HepG2 (cell line): ENCODE results near the gene KRT7. TPM values are rescaled to one million over a fixed set of nuclear protein-coding genes. Genes with fewer than 3 reads are reported as not detected.

Source experiments
- ATAC-seq: fragments of 200-7000 bp; cut with Tn5 transposase; 3 replicates; pipeline ENCODE4 v1.9.1; 2020; ENCODE audit warnings: mild to moderate bottlenecking, moderate library complexity
- BruUV-seq: library from RNA; stranded (reverse); fragments of 400-500 nt; replicated peaks from 2 replicates; lab custom pipeline; 2021; lab: Mats Ljungman, UMichigan
- CTCF ChIA-PET: fragments of 300-600 bp; formaldehyde crosslinking; extraction: SDS; loops from one replicate; lab custom pipeline; 2021; ENCODE audit warnings: low total read pairs, inconsistent platforms, low intra/inter-chr PET ratio; lab: Yijun Ruan, JAX
- POLR2A ChIA-PET: fragments of 350-600 bp; sonication (Branson Sonifier 250); formaldehyde crosslinking; loops from one replicate; lab custom pipeline; 2020; ENCODE audit warnings: antibody characterized with exemption, inconsistent platforms; lab: Yijun Ruan, JAX
- DNase-seq: peaks from one replicate; pipeline ENCODE4 v3.0.0-alpha.2; 2015; ENCODE audit warnings: low spot score
- FAIRE-seq: peaks from 3 replicates; lab custom pipeline; 2011; peaks lifted over from hg19 to GRCh38; lab: Jason Lieb, UNC
- H2AFZ ChIP-seq: one replicate; pipeline ENCODE4 v1.6.1; 2011; ENCODE audit warnings: low read length, inconsistent platforms
- H3K27ac ChIP-seq: fragments of 300-600 bp; 3 replicates; pipeline ENCODE4 v1.8.0; 2011; ENCODE audit warnings: mixed run types, mild to moderate bottlenecking, mixed read lengths, low read length, inconsistent platforms; ENCODE audit not compliant: insufficient read depth; ENCODE audit errors: extremely low read length
- H3K27me3 ChIP-seq, 2 experiments: fragments of 200-600 bp in 1 of 2; 2 replicates in 1 of 2; 3 replicates in 1 of 2; pipeline versions ENCODE4 v1.6.0 to v1.8.0; 2011; ENCODE audit warnings: low read length in 2 of 2, mild to moderate bottlenecking in 2 of 2, moderate library complexity in 2 of 2, inconsistent platforms in 1 of 2; ENCODE audit not compliant: insufficient read depth in 2 of 2, control insufficient read depth in 1 of 2
- H3K36me3 ChIP-seq, 2 experiments: fragments of 200-600 bp in 1 of 2; replicated peaks in 1 of 2; 2 replicates in 1 of 2; 3 replicates in 1 of 2; pipeline versions ENCODE4 v1.5.1 to v1.8.0; 2011; ENCODE audit warnings: low read length in 2 of 2, inconsistent platforms in 1 of 2; ENCODE audit not compliant: insufficient read depth in 2 of 2, control insufficient read depth in 1 of 2
- H3K4me1 ChIP-seq: 2 replicates; pipeline ENCODE4 v1.5.1; 2012; ENCODE audit warnings: low read length, inconsistent platforms; ENCODE audit not compliant: insufficient read depth
- H3K4me2 ChIP-seq: 2 replicates; pipeline ENCODE4 v1.6.0; 2011; ENCODE audit warnings: low read depth, low read length, inconsistent platforms
- H3K4me3 ChIP-seq, 3 experiments: fragments of 200-600 bp in 1 of 3; sonication (generic), shearing (Covaris generic) in 1 of 3; replicated peaks in 1 of 3; 2 replicates each; pipeline ENCODE4 v1.5.1; 2011 to 2016; ENCODE audit warnings: low read length in 3 of 3, inconsistent platforms in 2 of 3, low read depth in 2 of 3, mild to moderate bottlenecking in 2 of 3, control low read depth in 1 of 3, mixed read lengths in 1 of 3; ENCODE audit not compliant: insufficient read depth in 1 of 3
- H3K79me2 ChIP-seq: one replicate; pipeline ENCODE4 v1.6.1; 2011; ENCODE audit warnings: low read length, inconsistent platforms; ENCODE audit not compliant: insufficient read depth
- H3K9ac ChIP-seq: 2 replicates; pipeline ENCODE4 v1.6.0; 2011; ENCODE audit warnings: mild to moderate bottlenecking, low read depth, low read length, inconsistent platforms; ENCODE audit not compliant: insufficient read depth
- H3K9me3 ChIP-seq: 2 replicates; pipeline ENCODE4 v1.5.1; 2012; ENCODE audit warnings: mild to moderate bottlenecking, low read length
- H4K20me1 ChIP-seq: 2 replicates; pipeline ENCODE4 v1.6.0; 2011; ENCODE audit warnings: inconsistent platforms, mild to moderate bottlenecking, low read length, moderate library complexity; ENCODE audit not compliant: insufficient read depth
- AKAP8 ChIP-seq: sonication (generic); formaldehyde crosslinking; IDR thresholded peaks from 2 replicates; pipeline ENCODE4 v1.5.1; 2020; ENCODE audit warnings: mild to moderate bottlenecking, missing genetic modification reagents
- GATAD1 ChIP-seq: IDR thresholded peaks from 2 replicates; pipeline ENCODE4 v1.6.1; 2016; ENCODE audit warnings: missing genetic modification reagents, missing compliant biosample characterization
- HNRNPK ChIP-seq: fragments of 200-400 bp; formaldehyde crosslinking; IDR thresholded peaks from 2 replicates; pipeline ENCODE4 v1.6.1; 2018; ENCODE audit warnings: low read length, low read depth, moderate library complexity, mild to moderate bottlenecking; ENCODE audit not compliant: poor library complexity, severe bottlenecking
- MIER3 ChIP-seq: IDR thresholded peaks from 2 replicates; pipeline ENCODE4 v1.6.1; 2016; ENCODE audit warnings: missing compliant biosample characterization, borderline replicate concordance
- ZNF597 ChIP-seq: sonication (generic); formaldehyde crosslinking; IDR thresholded peaks from 2 replicates; pipeline ENCODE4 v1.5.0; 2020; ENCODE audit warnings: missing genetic modification reagents
- ZNF646 ChIP-seq: sonication (generic); formaldehyde crosslinking; IDR thresholded peaks from 2 replicates; pipeline ENCODE4 v1.9.0; 2021; ENCODE audit warnings: mild to moderate bottlenecking, missing genetic modification reagents
- ZNF776 ChIP-seq: sonication (generic); formaldehyde crosslinking; IDR thresholded peaks from 2 replicates; pipeline ENCODE4 v1.4.0; 2020; ENCODE audit warnings: mild to moderate bottlenecking, missing genetic modification reagents
- WGBS: methylation state at CpG from one replicate; pipeline ENCODE4 v1.1.6; 2017; ENCODE audit warnings: low lambda C conversion rate; 5-methylcytosine and 5-hydroxymethylcytosine counted together
- in situ Hi-C: cut with HindIII; loops from 2 replicates; pipeline ENCODE4 v1.10.0; 2017; ENCODE audit warnings: low pct_unique_long_range_greater_than_20kb; ENCODE audit not compliant: extremely low pct_ligation_motif_present
- intact Hi-C: fragments of 100-400 bp; cut with micrococcal nuclease; formaldehyde crosslinking; loops from one replicate; pipeline ENCODE4 v1.10.0; 2022; ENCODE audit not compliant: unreplicated experiment
- polyA plus RNA-seq, 8 experiments: library from polyadenylated mRNA; depleted of rRNA in 3 of 8; stranded (reverse) in 7 of 8; unstranded in 1 of 8; fragments of >200 nt; fragmentation: Illumina TruSeq in 4 of 8; extraction: Trizol in 4 of 8; gene quantifications; 2 replicates each; pipeline versions ENCODE4 v1.2.1 to v1.2.3, GENCODE V29; 2011 to 2016; ENCODE audit warnings: low read depth in 4 of 8, missing spikeins in 1 of 8, mixed read lengths in 1 of 8; ENCODE audit not compliant: insufficient read depth in 1 of 8
- total RNA-seq, 5 experiments: library from RNA; depleted of rRNA; stranded (reverse); fragments of >200 nt; fragmentation: Illumina TruSeq; extraction: Trizol; gene quantifications; 2 replicates each; pipeline ENCODE4 v1.2.3, GENCODE V29; 2016; ENCODE audit warnings: low read depth in 1 of 5
- TF ChIP-seq, protein P1 (sequence below): conservative IDR thresholded peaks from 2 replicates; pipeline ENCODE4 v1.6.1; 2018; ENCODE audit warnings: missing genetic modification reagents
- TF ChIP-seq, protein P2 (sequence below): sonication (generic); formaldehyde crosslinking; IDR thresholded peaks from 2 replicates; pipeline ENCODE4 v1.4.0; 2020; ENCODE audit warnings: missing genetic modification reagents

The KRT7 gene
- total and polyA plus RNA-seq, 2 of the 13 experiments (the other 11 are each of a cell fraction or from before 2014, with no cell fraction given), result 0.83 TPM; not detected in 1

DNA sequence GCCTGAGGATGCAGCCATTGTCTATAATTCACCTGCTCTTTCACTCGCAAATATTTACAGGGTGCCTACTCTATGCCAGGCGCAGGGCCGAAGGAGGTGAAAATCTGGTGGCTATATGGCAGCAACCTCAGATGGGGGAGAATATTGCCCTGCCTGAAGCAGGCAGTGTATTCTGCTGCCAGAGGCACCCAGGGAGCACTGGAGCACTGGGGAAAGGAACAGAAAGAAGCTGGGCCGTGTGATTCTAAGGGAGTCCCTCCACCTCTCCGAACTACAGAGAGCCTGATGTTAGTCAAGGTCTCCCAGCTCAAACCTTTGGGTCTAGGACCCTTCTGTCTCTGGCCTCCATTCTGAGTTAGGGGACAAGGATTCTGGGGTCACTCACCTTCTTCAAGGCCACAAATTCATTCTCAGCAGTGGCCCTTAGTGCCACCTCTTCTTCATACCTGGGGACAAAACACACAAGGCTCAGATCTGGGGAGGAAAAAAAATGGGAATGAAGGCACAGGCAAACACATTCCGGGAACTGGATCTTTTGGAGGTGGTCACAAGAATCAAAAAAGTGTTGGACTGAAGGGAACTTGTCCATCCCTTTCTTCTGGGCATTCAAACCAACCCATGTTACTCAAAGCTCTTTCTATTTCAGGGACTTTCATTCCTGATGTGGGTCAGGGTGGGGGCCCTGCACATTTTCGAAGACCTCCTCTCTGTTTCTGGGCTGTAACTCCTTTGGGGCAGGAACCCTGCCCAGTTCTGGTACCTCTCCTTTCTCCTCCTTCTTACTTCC is 22.1 kb downstream of the KRT7 start (continued):
- TF ChIP-seq, protein P1, sequence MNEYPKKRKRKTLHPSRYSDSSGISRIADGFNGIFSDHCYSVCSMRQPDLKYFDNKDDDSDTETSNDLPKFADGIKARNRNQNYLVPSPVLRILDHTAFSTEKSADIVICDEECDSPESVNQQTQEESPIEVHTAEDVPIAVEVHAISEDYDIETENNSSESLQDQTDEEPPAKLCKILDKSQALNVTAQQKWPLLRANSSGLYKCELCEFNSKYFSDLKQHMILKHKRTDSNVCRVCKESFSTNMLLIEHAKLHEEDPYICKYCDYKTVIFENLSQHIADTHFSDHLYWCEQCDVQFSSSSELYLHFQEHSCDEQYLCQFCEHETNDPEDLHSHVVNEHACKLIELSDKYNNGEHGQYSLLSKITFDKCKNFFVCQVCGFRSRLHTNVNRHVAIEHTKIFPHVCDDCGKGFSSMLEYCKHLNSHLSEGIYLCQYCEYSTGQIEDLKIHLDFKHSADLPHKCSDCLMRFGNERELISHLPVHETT (CRISPR knock-in tag), result no peak
- TF ChIP-seq, protein P2, sequence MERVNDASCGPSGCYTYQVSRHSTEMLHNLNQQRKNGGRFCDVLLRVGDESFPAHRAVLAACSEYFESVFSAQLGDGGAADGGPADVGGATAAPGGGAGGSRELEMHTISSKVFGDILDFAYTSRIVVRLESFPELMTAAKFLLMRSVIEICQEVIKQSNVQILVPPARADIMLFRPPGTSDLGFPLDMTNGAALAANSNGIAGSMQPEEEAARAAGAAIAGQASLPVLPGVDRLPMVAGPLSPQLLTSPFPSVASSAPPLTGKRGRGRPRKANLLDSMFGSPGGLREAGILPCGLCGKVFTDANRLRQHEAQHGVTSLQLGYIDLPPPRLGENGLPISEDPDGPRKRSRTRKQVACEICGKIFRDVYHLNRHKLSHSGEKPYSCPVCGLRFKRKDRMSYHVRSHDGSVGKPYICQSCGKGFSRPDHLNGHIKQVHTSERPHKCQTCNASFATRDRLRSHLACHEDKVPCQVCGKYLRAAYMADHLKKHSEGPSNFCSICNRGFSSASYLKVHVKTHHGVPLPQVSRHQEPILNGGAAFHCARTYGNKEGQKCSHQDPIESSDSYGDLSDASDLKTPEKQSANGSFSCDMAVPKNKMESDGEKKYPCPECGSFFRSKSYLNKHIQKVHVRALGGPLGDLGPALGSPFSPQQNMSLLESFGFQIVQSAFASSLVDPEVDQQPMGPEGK (CRISPR knock-in tag), result no peak

GRCh38 chr12:52255926-52256583 is 23.0 kb downstream of the KRT7 start:
- POLR2A ChIA-PET, result no interaction called here
- no peak for FAIRE-seq
- peaks cover 1 to 32% of the 10 kb centered on the region in 2 experiments; a peak in 4 of 5 replicates for H3K27me3 ChIP-seq
- TF ChIP-seq GATAD1 (CRISPR knock-in tag) (no peak), HNRNPK (no peak), ZNF646 (CRISPR knock-in tag) (no peak), ZNF776 (no peak), ZNF597 (CRISPR knock-in tag) (no peak), AKAP8 (CRISPR knock-in tag) (no peak), MIER3 (no peak)

More at GRCh38 chr12:52255926-52256583, 23.0 kb downstream of the KRT7 start:
- intact Hi-C loops, result no loop called here
- in situ Hi-C loops, result no loop called here
- DNase-seq (no peak), ATAC-seq (no peak)
- Histone ChIP-seq H3K4me1 (no peaks in the 10 kb centered on the region), H2AFZ (no peak overlapping the region), H3K36me3 (no peaks in the 10 kb centered on the region), H3K4me2 (no peak overlapping the region), H3K27ac (no peak overlapping the region), H3K4me3 (no peak overlapping the region), H3K9me3 (no peaks in the 10 kb centered on the region), H4K20me1 (no peaks in the 10 kb centered on the region), H3K79me2 (no peaks in the 10 kb centered on the region), H3K9ac (no peak overlapping the region)
- CTCF ChIA-PET, result no interaction called here
- no TSS peak for BruUV-seq
- 37% methylated on average over 9 of the region's 9 CpGs for WGBS
